GM13977 (cell line): ENCODE measurements around the gene PPP1R14D.
A peak's percentile ranks its signal among the peaks of the same experiment; 100 is the strongest.

Experiments
- DNase-seq: peaks from one replicate; pipeline ENCODE4 v3.0.0; 2012; ENCODE audit warnings: low spot score
- in situ Hi-C: fragments of 300-500 bp; cut with MboI; formaldehyde crosslinking; loops from one replicate; pipeline ENCODE4 v1.12.0; 2022; ENCODE audit warnings: low sequenced_read_pairs, low pct_unique_long_range_greater_than_20kb, mixed read lengths, inconsistent platforms; ENCODE audit not compliant: unreplicated experiment
- TF ChIP-seq, protein P1 (sequence below): IDR thresholded peaks from 2 replicates; pipeline ENCODE4 v1.5.1; 2012; ENCODE audit warnings: mild to moderate bottlenecking, control low read depth; ENCODE audit not compliant: insufficient read depth; ENCODE audit errors: extremely low read depth, missing control alignments

Gene PPP1R14D

GRCh38 chr15:40789119-40789518, 39.4 kb downstream of the PPP1R14D start:
- DNase-seq: no peak
- in situ Hi-C loops: no loop called here
- TF ChIP-seq, protein P1, sequence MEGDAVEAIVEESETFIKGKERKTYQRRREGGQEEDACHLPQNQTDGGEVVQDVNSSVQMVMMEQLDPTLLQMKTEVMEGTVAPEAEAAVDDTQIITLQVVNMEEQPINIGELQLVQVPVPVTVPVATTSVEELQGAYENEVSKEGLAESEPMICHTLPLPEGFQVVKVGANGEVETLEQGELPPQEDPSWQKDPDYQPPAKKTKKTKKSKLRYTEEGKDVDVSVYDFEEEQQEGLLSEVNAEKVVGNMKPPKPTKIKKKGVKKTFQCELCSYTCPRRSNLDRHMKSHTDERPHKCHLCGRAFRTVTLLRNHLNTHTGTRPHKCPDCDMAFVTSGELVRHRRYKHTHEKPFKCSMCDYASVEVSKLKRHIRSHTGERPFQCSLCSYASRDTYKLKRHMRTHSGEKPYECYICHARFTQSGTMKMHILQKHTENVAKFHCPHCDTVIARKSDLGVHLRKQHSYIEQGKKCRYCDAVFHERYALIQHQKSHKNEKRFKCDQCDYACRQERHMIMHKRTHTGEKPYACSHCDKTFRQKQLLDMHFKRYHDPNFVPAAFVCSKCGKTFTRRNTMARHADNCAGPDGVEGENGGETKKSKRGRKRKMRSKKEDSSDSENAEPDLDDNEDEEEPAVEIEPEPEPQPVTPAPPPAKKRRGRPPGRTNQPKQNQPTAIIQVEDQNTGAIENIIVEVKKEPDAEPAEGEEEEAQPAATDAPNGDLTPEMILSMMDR: no peak

DNA sequence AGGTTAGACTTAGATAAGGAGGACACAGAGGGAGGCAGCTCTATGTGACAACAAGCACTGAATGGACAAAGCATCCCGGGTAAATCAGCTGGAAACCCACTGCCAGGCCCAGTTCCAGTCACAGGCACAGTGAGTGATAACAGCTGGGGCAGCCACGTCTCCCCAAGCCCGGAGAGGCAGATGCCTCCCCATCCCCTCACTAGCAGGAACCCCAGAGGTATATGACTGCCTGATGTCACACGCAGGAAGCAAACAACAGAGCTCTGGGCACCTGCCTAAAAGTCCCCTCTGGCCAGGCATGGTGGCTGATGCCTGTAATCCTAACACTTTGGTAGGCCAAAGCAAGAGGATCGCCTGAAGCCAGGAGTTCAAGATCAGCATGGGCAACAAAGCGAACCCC, 40.5 kb downstream of the PPP1R14D start:
- DNase-seq: no peak
- in situ Hi-C loops: no loop called here
- TF ChIP-seq, protein P1: no peak

- no peak for DNase-seq
- in situ Hi-C loops: no loop called here
- TF ChIP-seq, protein P1: no peak
These were observed 41.1 kb downstream of the PPP1R14D start for GRCh38 chr15:40787344-40787841.

DNA sequence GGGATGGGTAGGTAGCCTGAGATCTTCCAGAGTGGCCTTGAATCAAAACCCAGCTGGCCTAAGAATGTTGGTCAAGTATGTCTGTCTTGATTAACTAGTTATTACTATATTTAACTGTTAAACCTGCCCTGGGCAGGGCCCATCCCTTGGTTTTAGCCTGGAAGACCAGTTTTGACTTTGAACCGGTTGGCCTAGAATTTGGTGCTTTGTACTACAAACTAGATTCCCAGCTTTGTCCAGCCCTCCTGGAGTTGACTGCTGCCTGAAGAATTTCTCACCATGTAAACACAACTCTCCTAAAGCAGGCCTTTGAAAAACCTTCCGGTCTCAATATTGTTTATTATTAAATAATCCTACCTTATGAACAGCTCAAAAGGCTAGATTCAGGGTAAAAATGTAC, 42.7 kb downstream of the PPP1R14D start:
- no peak for DNase-seq
- in situ Hi-C loops: no loop called here
- TF ChIP-seq, protein P1: no peak

- no peak for DNase-seq
- TF ChIP-seq, protein P1: no peak
- in situ Hi-C loops: no loop called here
These were observed 43.3 kb downstream of the PPP1R14D start for GRCh38 chr15:40785164-40785563.

- peak; percentile 77 for DNase-seq
- in situ Hi-C loops: no loop called here
- TF ChIP-seq, protein P1: peak; percentile 99
These were observed 45.8 kb downstream of the PPP1R14D start for GRCh38 chr15:40782609-40783227.
